ENCODE data around the gene ENPP7.

The ENPP7 gene

GRCh38 chr17:79704691-79705090, 26.1 kb upstream of the ENPP7 start:
- no peak for DNase-seq

GRCh38 chr17:79705674-79706073, 25.1 kb upstream of the ENPP7 start:
- DNase-seq, result no peak

DNA sequence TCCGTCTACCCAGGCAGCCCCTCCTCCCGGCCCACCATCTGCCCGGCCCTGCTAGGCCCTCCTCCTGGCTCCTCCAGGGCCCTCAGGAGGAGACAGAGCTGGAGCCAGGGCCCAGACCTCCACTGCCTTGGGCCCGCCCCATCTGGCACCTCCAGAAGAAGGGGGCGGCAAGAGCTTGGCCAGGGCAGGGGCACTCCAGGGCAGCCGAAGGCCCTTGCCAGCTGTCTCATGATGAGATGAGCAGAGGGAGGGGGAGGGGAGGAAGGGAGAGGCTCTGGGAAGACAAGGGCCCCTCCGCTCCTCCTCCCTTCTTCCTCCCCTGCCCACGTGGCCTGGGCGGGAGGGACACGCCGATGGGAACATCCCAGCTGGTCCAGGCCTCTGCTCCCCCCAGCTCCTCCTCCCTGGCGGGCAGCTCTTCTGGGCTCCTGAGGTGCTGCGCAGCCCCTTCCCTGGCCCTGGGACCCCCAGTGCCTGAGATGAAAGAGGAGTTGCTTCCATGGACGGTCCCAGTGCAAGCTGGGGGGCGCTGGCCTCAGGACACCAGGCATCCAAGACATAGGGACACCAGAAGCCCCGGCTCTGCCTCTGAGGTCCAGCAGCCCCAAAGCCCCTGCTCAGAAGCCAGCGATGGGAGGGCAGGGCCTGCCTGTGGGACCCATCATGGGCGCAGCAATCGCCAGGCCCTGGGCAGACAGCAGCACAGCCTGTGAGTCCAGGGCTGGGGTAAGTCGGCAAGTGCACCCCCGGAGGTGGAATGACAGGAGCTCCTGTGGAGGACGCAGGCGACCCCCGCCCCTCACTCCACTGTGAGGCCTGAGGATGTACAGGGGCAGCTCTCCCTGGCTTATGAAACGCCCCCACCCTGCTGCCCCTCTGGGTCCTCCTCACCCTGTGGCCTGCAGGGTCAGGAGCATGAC, 23.6 kb upstream of the ENPP7 start:
- DNase-seq, result no peak

DNA sequence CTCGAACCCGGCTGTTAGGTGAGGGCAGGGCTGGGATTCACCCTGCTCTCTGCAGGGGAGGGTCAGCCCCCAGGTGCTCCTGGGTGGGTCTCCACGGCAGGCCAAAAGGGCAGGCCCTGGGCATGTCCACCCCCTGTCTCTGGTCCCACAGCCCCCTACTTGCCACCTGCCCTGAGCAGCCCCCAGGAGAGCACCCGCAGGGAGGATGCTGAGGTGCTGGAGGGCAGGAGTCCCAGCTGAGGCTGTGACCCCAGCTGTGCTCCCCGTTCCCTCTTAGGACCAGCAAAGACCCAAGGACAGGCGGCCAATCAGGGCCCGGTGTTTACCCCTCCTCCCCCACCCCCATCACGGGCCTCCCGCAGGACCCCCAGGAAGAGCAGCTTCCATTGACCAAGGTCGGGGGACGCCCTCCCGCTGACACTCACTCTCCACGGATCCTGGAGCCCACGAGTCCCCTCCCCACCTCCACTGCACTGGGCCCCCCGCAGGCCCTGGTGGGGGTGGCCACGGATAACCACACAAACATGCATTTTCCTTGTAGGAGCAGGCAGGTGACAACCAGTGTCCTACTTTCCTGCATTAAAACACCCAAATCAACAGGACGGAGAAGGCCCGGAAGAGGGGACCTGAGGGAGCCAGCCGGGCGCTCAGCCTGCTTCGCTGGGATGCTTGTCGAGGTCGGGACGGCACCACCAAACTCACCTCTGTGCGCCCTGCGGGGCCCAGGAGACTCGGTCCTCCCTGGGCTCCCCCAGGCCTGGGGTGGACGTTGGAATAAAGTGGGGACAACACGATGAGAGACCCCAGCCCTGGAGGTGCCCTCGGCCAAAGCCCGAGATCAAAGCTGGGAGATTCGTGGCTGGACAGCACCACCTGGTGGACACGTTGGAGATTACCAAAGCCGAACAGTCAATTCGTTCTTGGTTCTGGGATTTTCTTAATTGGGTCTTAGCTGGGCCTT, 22.5 kb upstream of the ENPP7 start:
- DNase-seq, result peak; percentile 71

DNA sequence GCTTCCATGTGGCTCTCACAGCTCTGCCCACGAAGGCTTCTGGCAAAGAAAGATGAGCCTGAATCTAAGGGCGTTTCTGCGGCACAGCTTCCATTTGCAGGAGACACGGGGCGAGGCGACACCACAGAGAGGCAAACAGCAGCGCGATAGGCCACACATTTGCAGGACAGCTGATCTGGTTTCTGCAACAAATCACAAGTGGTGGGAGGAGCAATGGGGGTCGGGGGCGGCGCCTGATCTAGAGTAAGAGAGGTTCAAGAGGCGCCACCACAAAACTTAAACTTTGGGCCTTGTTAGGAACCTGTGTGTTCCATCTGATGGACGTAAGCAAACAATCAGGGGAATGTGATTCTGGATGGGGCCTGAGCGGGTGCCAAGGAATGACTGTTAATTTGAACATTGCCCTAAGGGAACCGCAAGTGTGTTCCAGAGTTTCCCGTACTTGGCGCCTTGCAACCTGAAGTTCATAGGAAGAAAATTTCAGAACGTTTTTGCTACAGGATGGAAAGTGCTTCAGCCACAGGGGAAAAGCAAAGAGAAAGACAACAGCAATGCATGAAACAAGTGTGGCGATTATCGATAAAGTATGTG, 18.9 kb upstream of the ENPP7 start:
- DNase-seq, result no peak

GRCh38 chr17:79713391-79713790, 17.4 kb upstream of the ENPP7 start:
- DNase-seq, result no peak

DNA sequence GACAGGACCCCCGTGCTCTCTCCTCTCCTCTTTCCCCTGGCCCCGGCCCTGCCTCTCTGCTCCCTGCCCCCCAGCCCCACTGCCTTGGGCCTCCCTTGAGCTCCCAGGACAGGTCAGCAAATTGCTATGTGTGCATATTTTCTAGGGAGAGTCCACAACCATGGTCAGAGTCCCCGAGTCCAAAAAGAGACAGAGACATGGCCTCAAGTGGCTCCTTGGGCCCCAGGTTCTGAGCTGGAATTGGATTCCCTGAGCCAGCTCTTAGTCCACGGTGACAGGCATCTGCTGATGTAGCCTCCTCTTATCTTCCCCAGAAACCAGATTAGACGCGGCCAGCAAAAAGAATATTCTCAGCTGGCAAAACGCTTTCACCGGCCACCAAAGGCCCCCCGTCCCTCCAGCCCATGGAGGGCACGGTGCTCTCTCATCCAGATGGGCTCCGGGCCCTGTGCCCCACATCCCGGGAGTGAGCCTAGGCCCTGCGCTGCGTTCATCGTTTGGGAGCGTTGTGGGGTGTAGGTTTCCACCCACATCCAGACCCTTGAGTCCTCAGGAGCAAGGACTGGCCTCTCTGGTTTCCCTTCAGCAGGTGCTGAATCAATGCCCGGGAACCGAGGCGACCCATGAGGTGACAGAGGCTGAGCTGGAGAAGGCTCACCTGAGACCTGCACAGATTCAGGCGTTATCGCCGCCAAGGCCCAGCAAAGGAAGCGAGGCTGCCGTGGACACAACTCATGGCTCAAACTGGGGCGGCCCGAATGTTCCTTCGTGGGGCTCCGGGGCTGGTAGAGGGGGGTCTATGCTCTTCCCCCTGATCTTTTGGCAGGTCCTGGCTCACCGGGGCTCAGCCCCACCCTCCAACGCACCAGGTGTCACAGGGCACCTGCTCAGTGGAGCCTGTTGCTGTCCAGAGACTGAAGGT, 16.3 kb upstream of the ENPP7 start:
- DNase-seq, result no peak

DNA sequence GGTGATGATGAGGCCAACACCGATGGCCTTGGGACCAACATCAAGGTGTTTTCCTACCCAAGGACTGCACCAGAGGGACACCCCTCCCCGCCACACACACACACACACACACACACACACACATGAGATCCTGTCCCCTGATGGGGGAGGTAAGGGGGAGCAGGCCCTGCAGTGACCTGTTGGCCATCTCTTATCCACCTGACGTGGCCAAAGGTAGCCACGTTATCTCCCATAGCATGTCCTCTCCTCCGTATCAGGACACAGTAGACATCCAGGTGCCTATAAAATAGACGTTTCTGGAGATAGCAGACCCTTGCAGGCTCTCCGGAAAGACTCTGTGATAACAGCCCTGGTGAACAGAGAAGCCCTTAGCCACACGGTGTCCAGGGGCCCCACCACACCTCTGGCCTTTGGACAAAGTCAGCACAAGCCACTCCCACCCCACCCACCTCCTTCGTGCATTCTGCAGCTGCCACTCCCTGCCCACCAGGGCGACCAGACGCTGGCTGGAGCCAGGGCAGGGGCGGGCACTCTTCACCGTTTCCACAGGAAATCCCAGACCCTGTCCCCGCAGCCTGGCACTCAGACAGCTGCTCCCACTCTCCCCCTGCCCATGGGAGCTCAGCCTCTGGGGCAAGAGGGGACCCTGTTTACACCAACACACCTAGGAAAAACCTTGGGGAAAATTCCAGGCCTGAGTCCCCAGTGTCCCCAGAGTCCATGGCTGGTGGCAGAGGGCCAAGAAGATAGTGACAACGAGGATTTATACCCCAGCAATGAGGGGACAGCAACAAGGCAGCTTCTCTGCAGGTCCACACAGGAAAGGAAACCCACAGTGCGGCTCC, 15.4 kb upstream of the ENPP7 start:
- DNase-seq, result no peak

- DNase-seq, result no peak
Observed at GRCh38 chr17:79715943-79716797, 14.6 kb upstream of the ENPP7 start.

- DNase-seq, result no peak
Observed at GRCh38 chr17:79720705-79721292, 9.9 kb upstream of the ENPP7 start.

- no peak for DNase-seq
Observed at GRCh38 chr17:79721993-79722671, 8.6 kb upstream of the ENPP7 start.

DNA sequence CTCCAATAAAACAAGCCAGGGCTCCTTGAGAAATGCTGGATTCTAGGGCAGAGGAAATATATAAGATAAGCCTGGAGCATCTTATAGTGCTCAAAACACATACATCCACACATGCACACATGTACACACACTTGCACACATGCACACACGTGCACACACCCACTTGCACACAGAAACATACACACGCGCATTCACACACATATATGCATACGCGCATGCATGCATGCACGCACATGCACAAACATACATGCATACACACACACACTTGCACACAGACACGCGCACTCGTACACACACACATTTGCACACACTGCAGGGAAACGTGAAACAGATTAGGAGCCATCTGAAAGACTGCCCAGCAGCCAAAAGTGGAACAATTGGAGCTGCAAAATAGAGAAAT, 8.0 kb upstream of the ENPP7 start:
- no peak for DNase-seq

- DNase-seq, result peak; percentile 88
Observed at GRCh38 chr17:79728169-79728907, 2.4 kb upstream of the ENPP7 start.

- no peak for DNase-seq
Observed at GRCh38 chr17:79728908-79729471, 1.8 kb upstream of the ENPP7 start.

DNA sequence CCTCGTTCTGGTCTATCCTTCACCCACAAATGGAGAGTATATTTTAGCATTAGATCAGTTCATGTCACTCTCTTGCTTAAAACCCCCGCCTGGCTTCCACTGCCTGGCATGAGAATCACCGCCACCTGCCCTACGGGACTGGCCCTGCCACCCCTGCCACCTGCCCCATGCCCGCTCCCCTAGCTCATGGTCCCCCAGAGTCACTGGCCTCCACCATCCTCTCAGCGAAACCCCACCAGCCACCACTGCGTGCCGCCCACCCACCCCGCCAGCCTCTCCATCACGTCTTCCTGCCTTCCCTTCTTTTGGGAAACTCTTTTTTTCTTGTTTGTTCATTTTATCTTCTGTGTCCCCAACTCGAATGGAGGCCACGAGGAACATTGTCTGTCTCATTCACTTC, 982 bp upstream of the ENPP7 start:
- no peak for DNase-seq

- no peak for DNase-seq
Observed at GRCh38 chr17:79730437-79730768, 340 bp upstream of the ENPP7 start.

GRCh38 chr17:79732254-79732653, 1.5 kb downstream of the ENPP7 start:
- DNase-seq, result no peak

All from stimulated activated CD4-positive, alpha-beta T cell treated with anti-CD3 and anti-CD28 coated beads, Interleukin-15, amount 100 ng/mL, for 24 hours (primary cell).